CD4-positive, alpha-beta T cell treated with Interleukin-17A for 4 hours (primary cell): Measurements from ENCODE around the gene GPR149.
"Not testable (repeated sequence)": the region's sequence is repeated elsewhere in the genome, so short reads cannot be mapped to it uniquely, and the experiment has no call there.

Source experiments
- DNase-seq: peaks from one replicate; pipeline ENCODE4 v3.0.0-alpha.2; 2020; ENCODE audit warnings: mixed read lengths

GPR149 gene, protein sequence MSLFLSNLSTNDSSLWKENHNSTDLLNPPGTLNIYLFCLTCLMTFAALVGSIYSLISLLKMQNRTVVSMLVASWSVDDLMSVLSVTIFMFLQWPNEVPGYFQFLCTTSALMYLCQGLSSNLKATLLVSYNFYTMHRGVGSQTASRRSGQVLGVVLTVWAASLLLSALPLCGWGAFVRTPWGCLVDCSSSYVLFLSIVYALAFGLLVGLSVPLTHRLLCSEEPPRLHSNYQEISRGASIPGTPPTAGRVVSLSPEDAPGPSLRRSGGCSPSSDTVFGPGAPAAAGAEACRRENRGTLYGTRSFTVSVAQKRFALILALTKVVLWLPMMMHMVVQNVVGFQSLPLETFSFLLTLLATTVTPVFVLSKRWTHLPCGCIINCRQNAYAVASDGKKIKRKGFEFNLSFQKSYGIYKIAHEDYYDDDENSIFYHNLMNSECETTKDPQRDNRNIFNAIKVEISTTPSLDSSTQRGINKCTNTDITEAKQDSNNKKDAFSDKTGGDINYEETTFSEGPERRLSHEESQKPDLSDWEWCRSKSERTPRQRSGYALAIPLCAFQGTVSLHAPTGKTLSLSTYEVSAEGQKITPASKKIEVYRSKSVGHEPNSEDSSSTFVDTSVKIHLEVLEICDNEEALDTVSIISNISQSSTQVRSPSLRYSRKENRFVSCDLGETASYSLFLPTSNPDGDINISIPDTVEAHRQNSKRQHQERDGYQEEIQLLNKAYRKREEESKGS

GRCh38 chr3:154430014-154430413, at the start of gene GPR149:
TSS of gene GPR149 (minus strand) at chr3:154430190. CDS start at chr3:154429615, 575 bp downstream.
- no peak for DNase-seq

DNA sequence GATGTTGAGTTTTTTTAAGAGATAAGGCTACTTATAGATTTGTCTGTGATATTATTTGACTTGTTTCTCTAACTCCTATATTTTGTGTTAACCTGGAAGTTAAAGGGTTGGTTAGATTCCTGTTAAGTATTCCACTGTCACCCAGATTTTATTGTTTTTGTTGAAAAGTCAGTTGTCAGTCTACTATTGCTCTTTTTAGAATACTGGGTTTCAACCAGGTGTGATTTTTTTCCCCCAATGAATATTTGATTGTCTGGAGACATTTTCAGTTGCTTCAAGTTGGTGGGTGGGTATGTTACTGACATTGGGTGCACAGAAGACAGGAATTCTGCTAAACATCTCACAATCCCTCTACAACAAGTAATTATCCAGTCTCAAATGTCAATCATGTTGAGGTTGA, 43.8 kb upstream of the GPR149 start:
- DNase-seq, result no peak

- no peak for DNase-seq
These were observed 39.6 kb upstream of the GPR149 start for GRCh38 chr3:154469585-154469984.

- no peak for DNase-seq
These were observed 34.6 kb upstream of the GPR149 start for GRCh38 chr3:154464440-154465190.

DNA sequence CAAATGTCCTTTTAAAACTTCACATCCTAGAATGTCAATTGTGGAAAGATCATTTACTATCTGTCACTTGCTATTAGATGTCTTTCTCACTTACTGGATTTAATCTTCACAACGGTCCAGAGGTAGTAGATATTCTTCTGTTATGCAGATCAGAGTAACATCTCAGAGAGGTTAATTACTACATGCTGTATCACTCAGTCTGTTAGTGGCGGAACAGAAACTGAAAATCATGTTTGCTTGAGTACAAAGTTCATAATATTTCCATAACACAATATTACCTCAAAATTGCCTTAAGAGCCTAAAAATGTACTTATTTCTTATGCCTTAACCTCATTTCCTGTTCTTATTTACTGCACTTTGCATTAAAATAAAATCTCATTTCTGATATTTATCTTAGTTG, 28.6 kb upstream of the GPR149 start:
- no peak for DNase-seq

DNA sequence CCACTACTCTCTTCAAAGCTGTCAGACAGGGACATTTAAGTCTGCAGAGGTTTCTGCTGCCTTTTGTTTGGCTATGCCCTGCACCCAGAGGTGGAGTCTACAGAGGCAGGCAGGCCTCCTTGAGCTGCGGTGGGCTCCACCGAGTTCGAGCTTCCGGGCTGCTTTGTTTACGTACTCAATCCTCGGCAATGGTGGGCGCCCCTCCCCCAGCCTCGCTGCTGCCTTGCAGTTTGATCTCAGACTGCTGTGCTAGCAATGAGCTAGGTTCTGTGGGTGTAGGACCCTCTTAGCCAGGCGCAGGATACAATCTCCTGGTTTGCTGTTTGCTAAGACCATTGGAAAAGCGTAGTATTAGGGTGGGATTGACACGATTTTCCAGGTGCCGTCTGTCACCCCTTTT, 9.1 kb upstream of the GPR149 start:
- DNase-seq, result not testable (repeated sequence)

- DNase-seq, result no peak
These were observed 1.1 kb upstream of the GPR149 start for GRCh38 chr3:154431043-154431442.

DNA sequence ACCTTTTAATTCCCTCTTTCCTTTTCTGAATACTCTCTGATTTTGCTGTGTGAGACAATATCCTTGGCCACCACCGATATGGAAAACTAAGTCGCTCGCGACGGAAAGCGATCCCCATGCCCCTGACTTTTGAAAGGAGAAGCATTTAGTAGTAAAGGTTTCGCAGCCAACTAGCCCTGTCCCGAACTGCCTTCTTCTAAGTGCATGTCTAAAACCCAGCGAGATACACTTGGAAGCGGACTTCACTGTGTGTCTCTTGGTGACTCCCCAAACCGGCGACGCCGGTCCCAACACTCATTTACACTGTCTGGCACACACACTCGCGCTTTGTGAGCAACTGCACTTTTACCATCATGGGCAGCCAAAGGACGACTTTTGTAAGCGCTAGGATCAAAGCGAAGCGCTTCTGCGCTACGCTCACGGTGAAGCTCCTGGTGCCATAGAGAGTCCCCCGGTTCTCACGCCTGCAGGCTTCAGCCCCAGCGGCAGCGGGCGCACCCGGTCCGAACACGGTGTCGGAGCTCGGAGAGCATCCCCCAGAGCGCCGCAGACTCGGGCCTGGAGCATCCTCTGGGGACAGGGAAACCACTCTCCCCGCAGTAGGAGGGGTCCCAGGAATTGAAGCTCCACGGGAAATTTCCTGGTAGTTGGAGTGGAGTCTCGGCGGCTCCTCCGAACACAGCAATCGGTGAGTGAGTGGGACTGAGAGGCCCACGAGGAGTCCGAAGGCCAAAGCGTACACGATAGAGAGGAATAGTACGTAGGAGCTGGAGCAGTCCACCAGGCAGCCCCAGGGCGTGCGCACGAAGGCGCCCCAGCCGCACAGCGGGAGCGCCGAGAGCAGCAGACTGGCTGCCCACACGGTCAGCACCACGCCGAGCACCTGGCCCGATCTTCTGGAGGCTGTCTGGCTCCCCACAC, 1.4 kb downstream of the GPR149 start:
- no peak for DNase-seq

- DNase-seq, result no peak
These were observed 2.2 kb downstream of the GPR149 start for GRCh38 chr3:154427685-154428285.

DNA sequence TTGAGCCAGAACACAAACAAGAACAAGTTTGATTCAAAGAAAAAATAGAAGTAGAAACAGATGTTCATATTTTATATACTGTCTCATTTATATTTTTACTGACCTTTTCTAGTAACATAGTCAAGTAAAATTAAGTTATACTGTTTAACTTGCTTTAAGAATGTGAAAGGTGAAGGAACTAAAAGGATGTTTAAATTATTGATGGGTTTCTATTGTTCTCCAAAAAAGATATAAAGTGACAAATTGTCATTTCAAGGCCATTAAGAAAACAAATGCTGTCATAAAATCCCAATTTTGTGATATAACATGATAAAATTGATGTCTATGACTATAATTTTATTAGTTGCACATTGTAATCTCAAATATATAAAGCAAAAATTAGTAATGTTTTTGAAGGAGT, 7.3 kb downstream of the GPR149 start:
- no peak for DNase-seq

DNA sequence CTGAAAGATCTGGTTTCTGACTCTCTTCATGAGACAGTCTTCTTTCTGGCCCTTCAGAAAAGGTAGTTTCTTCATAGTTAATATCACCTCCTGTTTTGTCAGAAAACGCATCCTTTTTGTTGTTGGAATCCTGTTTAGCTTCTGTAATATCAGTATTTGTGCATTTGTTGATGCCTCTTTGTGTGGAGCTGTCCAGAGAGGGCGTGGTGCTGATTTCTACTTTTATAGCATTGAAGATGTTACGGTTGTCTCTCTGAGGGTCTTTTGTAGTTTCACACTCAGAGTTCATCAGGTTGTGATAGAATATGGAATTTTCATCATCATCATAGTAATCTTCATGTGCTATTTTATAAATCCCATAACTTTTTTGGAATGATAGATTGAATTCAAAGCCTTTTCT, 8.9 kb downstream of the GPR149 start:
- no peak for DNase-seq

DNA sequence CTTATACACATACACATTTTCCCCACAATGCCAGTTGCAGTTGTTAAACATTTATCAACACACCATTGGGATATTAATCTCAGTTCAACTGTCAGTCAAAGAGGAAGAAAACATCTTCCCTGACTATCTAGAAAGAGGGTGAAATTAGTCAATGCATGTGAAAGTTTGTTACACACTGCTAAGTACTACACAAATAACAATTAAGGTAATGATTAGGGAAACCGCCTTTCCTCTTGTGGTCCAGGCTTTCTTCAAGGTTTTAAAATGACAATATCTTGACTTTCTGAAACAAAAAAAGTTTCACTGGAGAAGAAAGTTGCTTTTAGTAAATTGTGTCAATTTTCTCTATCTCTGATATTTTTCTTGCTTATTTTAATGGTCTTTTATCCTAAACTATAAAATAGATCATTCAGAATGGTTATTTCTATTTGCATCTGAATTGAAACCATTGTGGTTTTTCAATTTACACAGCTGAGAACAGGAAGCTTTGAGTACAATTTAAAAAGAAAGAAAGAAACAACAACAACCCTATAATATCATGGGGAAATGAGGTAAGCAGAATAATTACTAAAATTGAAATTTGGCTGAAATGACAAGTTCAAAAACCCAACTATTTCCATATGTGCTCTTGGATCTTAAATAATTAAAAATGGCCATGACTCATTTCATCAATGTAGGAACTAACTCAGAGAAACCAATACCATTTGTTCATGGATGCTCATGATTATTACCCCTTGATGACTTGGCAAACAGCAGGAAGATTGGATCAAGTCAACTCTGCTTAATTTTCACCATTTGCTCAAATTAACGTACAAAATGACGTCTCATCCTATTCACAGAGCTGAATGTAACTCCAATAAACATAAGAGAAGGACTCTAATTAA, 31.7 kb downstream of the GPR149 start:
- no peak for DNase-seq

DNA sequence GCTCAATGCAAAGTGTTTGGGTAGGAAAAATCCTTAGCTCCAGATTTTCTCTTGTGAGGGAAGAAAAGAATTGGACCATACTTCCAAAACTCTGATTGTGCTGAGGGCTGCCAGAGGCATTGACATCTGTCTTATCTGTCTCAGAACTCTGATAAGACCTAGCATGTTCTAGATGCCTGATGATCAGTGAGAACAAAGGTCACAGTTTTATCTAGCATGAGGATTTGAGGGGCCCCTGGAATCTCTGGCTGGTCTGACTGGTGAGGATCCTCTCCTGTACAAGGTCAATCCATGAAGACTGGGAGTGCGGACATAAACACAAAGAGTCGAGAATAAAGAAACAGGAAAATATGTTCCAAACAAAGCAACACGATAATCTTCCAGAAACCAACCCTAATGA, 40.1 kb downstream of the GPR149 start:
- no peak for DNase-seq

- DNase-seq, result no peak
These were observed 45.5 kb downstream of the GPR149 start for GRCh38 chr3:154384479-154384878.

GRCh38 chr3:154378311-154378710, 51.7 kb downstream of the GPR149 start:
- no peak for DNase-seq

GRCh38 chr3:154367221-154367620, 62.8 kb downstream of the GPR149 start:
- no peak for DNase-seq

GRCh38 chr3:154364849-154365248, 65.1 kb downstream of the GPR149 start:
- DNase-seq, result no peak

GRCh38 chr3:154361099-154361498, 68.9 kb downstream of the GPR149 start:
- DNase-seq, result no peak

DNA sequence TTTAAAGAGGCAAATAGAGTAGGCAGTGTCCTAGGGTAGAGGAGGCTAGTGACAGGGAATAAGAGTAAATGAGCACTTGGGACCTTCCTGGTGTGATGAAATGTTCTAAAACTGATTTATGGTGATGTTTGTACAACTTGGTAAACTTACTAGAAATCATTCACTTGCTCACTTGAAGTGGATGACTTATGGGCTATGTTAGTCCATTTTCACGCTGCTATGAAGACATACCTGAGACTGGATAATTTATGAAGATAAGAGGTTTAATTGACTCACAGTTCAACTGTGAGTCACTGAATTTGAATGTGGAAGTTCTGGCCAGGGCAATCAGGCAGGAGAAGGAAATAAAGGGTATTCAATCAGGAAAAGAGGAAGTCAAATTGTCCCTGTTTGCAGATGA, 74.0 kb downstream of the GPR149 start:
- DNase-seq, result no peak

DNA sequence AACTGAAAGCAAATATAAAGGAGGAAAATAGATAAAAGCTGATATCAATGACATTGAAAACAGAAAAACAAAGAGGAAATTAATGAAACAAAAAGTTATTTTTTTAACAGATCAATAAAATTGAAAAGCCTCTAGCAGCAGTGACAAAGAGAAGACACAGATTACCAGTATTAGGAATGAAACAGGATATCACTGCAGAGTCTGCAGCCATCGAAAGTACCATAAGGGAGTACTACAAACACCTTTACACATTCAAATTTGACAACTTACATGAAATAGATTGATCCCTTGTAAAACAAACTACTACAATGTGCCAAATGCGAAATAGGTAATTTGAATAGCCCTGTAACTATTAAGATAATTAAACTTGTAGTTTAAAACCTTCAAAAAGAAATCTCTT, 80.8 kb downstream of the GPR149 start:
- DNase-seq, result no peak
